Endothelial cell (in vitro differentiated cells): Measurements from ENCODE around the gene SRRM5. TPM values are rescaled to one million over a fixed set of nuclear protein-coding genes. Genes with fewer than 3 reads are reported as not detected.

Experiments
- DNase-seq: peaks from one replicate; pipeline ENCODE4 v3.0.0; 2021; ENCODE audit warnings: low spot score
- H3K27ac Mint-ChIP-seq: one replicate; pipeline ENCODE4 v1.8.0; 2021; ENCODE audit warnings: mixed read lengths, inconsistent platforms; ENCODE audit not compliant: unreplicated experiment
- H3K27me3 Mint-ChIP-seq: one replicate; pipeline ENCODE4 v1.8.0; 2021; ENCODE audit warnings: mild to moderate bottlenecking, moderate library complexity, mixed read lengths, inconsistent platforms; ENCODE audit not compliant: unreplicated experiment
- H3K36me3 Mint-ChIP-seq: one replicate; pipeline ENCODE4 v1.8.0; 2021; ENCODE audit warnings: mild to moderate bottlenecking, low read depth, mixed read lengths, inconsistent platforms; ENCODE audit not compliant: unreplicated experiment
- H3K4me1 Mint-ChIP-seq: one replicate; pipeline ENCODE4 v1.8.0; 2021; ENCODE audit warnings: mild to moderate bottlenecking, mixed read lengths, inconsistent platforms; ENCODE audit not compliant: unreplicated experiment
- H3K4me3 Mint-ChIP-seq: one replicate; pipeline ENCODE4 v1.8.0; 2021; ENCODE audit warnings: mild to moderate bottlenecking, mixed read lengths, inconsistent platforms; ENCODE audit not compliant: unreplicated experiment
- H3K9me3 Mint-ChIP-seq: one replicate; pipeline ENCODE4 v1.8.0; 2021; ENCODE audit warnings: mixed read lengths, inconsistent platforms; ENCODE audit not compliant: unreplicated experiment
- total RNA-seq: library from RNA; stranded (reverse); fragmentation: NEBNext Ultra II Directional; extraction: Animal tissue kit (Norgen Biotek cat#: 25700); gene quantifications from one replicate; pipeline ENCODE4 v1.2.1, GENCODE V29; 2021; ENCODE audit not compliant: unreplicated experiment
- TF ChIP-seq, protein P1 (sequence below): fragments of 200-600 bp; sonication (generic); IDR thresholded peaks from one replicate; pipeline ENCODE4 v1.5.0; 2021; ENCODE audit warnings: antibody characterized with exemption; ENCODE audit not compliant: unreplicated experiment

Gene SRRM5
- total RNA-seq, 1 donor from 2014 or later: 0.26 TPM

GRCh38 chr19:43638995-43639518 lies 27.2 kb downstream of the SRRM5 start:
- Mint-ChIP-seq H3K4me1 (peaks cover 17% of the 10 kb centered on the region), H3K27me3 (peaks cover 25% of the 10 kb centered on the region), H3K4me3 (peak overlapping the region; percentile 96), H3K27ac (no peak overlapping the region), H3K36me3 (peaks cover 16% of the 10 kb centered on the region), H3K9me3 (no peaks in the 10 kb centered on the region)
- DNase-seq: no peak
- TF ChIP-seq, protein P1, sequence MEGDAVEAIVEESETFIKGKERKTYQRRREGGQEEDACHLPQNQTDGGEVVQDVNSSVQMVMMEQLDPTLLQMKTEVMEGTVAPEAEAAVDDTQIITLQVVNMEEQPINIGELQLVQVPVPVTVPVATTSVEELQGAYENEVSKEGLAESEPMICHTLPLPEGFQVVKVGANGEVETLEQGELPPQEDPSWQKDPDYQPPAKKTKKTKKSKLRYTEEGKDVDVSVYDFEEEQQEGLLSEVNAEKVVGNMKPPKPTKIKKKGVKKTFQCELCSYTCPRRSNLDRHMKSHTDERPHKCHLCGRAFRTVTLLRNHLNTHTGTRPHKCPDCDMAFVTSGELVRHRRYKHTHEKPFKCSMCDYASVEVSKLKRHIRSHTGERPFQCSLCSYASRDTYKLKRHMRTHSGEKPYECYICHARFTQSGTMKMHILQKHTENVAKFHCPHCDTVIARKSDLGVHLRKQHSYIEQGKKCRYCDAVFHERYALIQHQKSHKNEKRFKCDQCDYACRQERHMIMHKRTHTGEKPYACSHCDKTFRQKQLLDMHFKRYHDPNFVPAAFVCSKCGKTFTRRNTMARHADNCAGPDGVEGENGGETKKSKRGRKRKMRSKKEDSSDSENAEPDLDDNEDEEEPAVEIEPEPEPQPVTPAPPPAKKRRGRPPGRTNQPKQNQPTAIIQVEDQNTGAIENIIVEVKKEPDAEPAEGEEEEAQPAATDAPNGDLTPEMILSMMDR: no peak

GRCh38 chr19:43639519-43640423 lies 27.9 kb downstream of the SRRM5 start, which contains the start of gene CADM4:
TSS of gene CADM4 (minus strand) at chr19:43639850. CDS start at chr19:43639790, 60 bp downstream.
- peak; percentile 55 for DNase-seq
- peak within 1 kb of the TSS; percentile 36 for H3K27ac Mint-ChIP-seq
- TF ChIP-seq, protein P1: no peak

GRCh38 chr19:43640424-43640757 lies 28.5 kb downstream of the SRRM5 start:
- H3K36me3 Mint-ChIP-seq: peaks cover 16% of the 10 kb centered on the region
- H3K9me3 Mint-ChIP-seq: no peaks in the 10 kb centered on the region
- TF ChIP-seq, protein P1: no peak
- peak overlapping the region; percentile 93 for H3K4me3 Mint-ChIP-seq
- H3K4me1 Mint-ChIP-seq: peaks cover 14% of the 10 kb centered on the region
- H3K27ac Mint-ChIP-seq: peak overlapping the region; percentile 36
- no peak for DNase-seq
- peaks cover 25% of the 10 kb centered on the region for H3K27me3 Mint-ChIP-seq

More at GRCh38 chr19:43639519-43640423, 27.9 kb downstream of the SRRM5 start, which contains the start of gene CADM4:
- H3K4me3 Mint-ChIP-seq: peak within 1 kb of the TSS; percentile 96
- H3K4me1 Mint-ChIP-seq: peaks cover 17% of the 10 kb centered on the region
- peaks cover 16% of the 10 kb centered on the region for H3K36me3 Mint-ChIP-seq
- peaks cover 25% of the 10 kb centered on the region for H3K27me3 Mint-ChIP-seq
- no peaks in the 10 kb centered on the region for H3K9me3 Mint-ChIP-seq

- Mint-ChIP-seq H3K27me3 (peaks cover 25% of the 10 kb centered on the region), H3K36me3 (peaks cover 16% of the 10 kb centered on the region), H3K4me3 (peak overlapping the region; percentile 66), H3K4me1 (peaks cover 13% of the 10 kb centered on the region), H3K27ac (peak overlapping the region; percentile 32), H3K9me3 (no peaks in the 10 kb centered on the region)
- TF ChIP-seq, protein P1: no peak
- DNase-seq: no peak
Measured at GRCh38 chr19:43641333-43641732, 29.4 kb downstream of the SRRM5 start.

DNA sequence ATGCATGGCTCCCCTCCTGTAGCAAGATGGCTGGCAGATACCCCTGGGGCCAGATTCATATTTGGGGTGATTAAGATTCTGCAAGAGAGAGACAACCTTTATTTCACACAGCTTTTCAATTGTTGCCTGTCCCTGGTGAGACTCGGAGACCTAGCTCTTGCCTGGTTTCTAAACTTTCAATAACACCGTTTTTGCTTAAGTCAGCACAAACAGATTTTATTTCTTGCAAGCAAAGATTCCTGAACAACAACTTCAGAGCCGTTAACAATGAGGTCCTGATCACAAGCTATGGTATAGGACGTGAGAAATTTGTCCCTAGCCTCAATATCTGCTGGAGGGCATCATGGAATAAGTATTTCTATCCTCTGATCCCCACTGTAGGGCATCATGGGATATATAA lies 30.6 kb downstream of the SRRM5 start:
- no peak for DNase-seq
- Mint-ChIP-seq H3K4me3 (no peak overlapping the region), H3K36me3 (peaks cover 15% of the 10 kb centered on the region), H3K27ac (no peak overlapping the region), H3K9me3 (no peaks in the 10 kb centered on the region), H3K27me3 (peaks cover 25% of the 10 kb centered on the region), H3K4me1 (peaks cover 10% of the 10 kb centered on the region)
- TF ChIP-seq, protein P1: no peak
